HepG2 (cell line): ENCODE results near the gene DNAJC5. TPM values are rescaled to one million over a fixed set of nuclear protein-coding genes. Genes with fewer than 3 reads are reported as not detected.

Experiments used
- ARID2 ChIP-seq: sonication (generic); formaldehyde crosslinking; IDR thresholded peaks from 2 replicates; pipeline ENCODE4 v1.8.1; 2022; ENCODE audit warnings: mild to moderate bottlenecking, missing genetic modification reagents, borderline replicate concordance
- FOXO1 ChIP-seq: sonication (generic); formaldehyde crosslinking; IDR thresholded peaks from 2 replicates; pipeline ENCODE4 v1.4.0; 2020; ENCODE audit warnings: missing genetic modification reagents
- HHEX ChIP-seq: IDR thresholded peaks from 2 replicates; pipeline ENCODE4 v1.6.1; 2016; ENCODE audit warnings: control low read depth
- HOXD1 ChIP-seq: sonication (generic); formaldehyde crosslinking; IDR thresholded peaks from 2 replicates; pipeline ENCODE4 v1.5.0; 2020; ENCODE audit warnings: missing genetic modification reagents
- PTBP1 ChIP-seq: fragments of 200-400 bp; formaldehyde crosslinking; IDR thresholded peaks from 2 replicates; pipeline ENCODE4 v1.6.1; 2018; ENCODE audit warnings: low read length, low read depth; ENCODE audit not compliant: poor library complexity, severe bottlenecking
- RCOR2 ChIP-seq: IDR thresholded peaks from 2 replicates; pipeline ENCODE4 v1.6.1; 2016; ENCODE audit warnings: missing biosample characterization, missing genetic modification reagents
- SMAD1 ChIP-seq: sonication (generic); formaldehyde crosslinking; IDR thresholded peaks from 2 replicates; pipeline ENCODE4 v1.4.0; 2020; ENCODE audit warnings: missing genetic modification reagents, low read depth, mild to moderate bottlenecking, borderline replicate concordance
- SNAPC2 ChIP-seq: sonication (generic); formaldehyde crosslinking; IDR thresholded peaks from 2 replicates; pipeline ENCODE4 v1.8.1; 2022; ENCODE audit warnings: mild to moderate bottlenecking, missing genetic modification reagents
- TGIF2 ChIP-seq: IDR thresholded peaks from 2 replicates; pipeline ENCODE4 v1.6.1; 2016; ENCODE audit warnings: control low read depth, missing compliant biosample characterization
- ZNF180 ChIP-seq: sonication (generic); formaldehyde crosslinking; IDR thresholded peaks from 2 replicates; pipeline ENCODE4 v1.4.0; 2020; ENCODE audit warnings: low read depth, missing genetic modification reagents, borderline replicate concordance
- ZNF296 ChIP-seq: sonication (generic); formaldehyde crosslinking; conservative IDR thresholded peaks from 2 replicates; pipeline ENCODE4 v1.5.0; 2020; ENCODE audit warnings: mild to moderate bottlenecking, missing genetic modification reagents
- ZNF33A ChIP-seq: sonication (generic); formaldehyde crosslinking; IDR thresholded peaks from 2 replicates; pipeline ENCODE4 v1.5.1; 2020; ENCODE audit warnings: missing genetic modification reagents, mild to moderate bottlenecking, moderate library complexity, borderline replicate concordance
- ZNF460 ChIP-seq: sonication (generic); formaldehyde crosslinking; IDR thresholded peaks from 2 replicates; pipeline ENCODE4 v1.5.1; 2020; ENCODE audit warnings: missing genetic modification reagents, mild to moderate bottlenecking, borderline replicate concordance
- ZNF572 ChIP-seq: sonication (generic); formaldehyde crosslinking; IDR thresholded peaks from 2 replicates; pipeline ENCODE4 v1.5.1; 2020; ENCODE audit warnings: mild to moderate bottlenecking, missing genetic modification reagents
- ZNF850 ChIP-seq: sonication (generic); formaldehyde crosslinking; conservative IDR thresholded peaks from 2 replicates; pipeline ENCODE4 v1.9.0; 2021; ENCODE audit warnings: mild to moderate bottlenecking, missing genetic modification reagents
- polyA plus RNA-seq, 8 experiments: library from polyadenylated mRNA; depleted of rRNA in 3 of 8; stranded (reverse) in 7 of 8; unstranded in 1 of 8; fragments of >200 nt; fragmentation: Illumina TruSeq in 4 of 8; extraction: Trizol in 4 of 8; gene quantifications; 2 replicates each; pipeline versions ENCODE4 v1.2.1 to v1.2.3, GENCODE V29; 2011 to 2016; ENCODE audit warnings: low read depth in 4 of 8, missing spikeins in 1 of 8, mixed read lengths in 1 of 8; ENCODE audit not compliant: insufficient read depth in 1 of 8
- total RNA-seq, 5 experiments: library from RNA; depleted of rRNA; stranded (reverse); fragments of >200 nt; fragmentation: Illumina TruSeq; extraction: Trizol; gene quantifications; 2 replicates each; pipeline ENCODE4 v1.2.3, GENCODE V29; 2016; ENCODE audit warnings: low read depth in 1 of 5
- TF ChIP-seq, protein P1 (sequence below): sonication (generic); formaldehyde crosslinking; IDR thresholded peaks from 2 replicates; pipeline ENCODE4 v1.8.1; 2023; ENCODE audit warnings: mild to moderate bottlenecking, moderate library complexity, missing genetic modification reagents
- TF ChIP-seq, protein P2 (sequence below): sonication (generic); formaldehyde crosslinking; IDR thresholded peaks from 2 replicates; pipeline ENCODE4 v1.5.0; 2020; ENCODE audit warnings: missing genetic modification reagents, mild to moderate bottlenecking, borderline replicate concordance
- TF ChIP-seq, protein P3 (sequence below): conservative IDR thresholded peaks from 2 replicates; pipeline ENCODE4 v1.6.1; 2018; ENCODE audit warnings: missing genetic modification reagents
- TF ChIP-seq, protein P4 (sequence below): sonication (generic); formaldehyde crosslinking; IDR thresholded peaks from 2 replicates; pipeline ENCODE4 v1.8.1; 2022; ENCODE audit warnings: mild to moderate bottlenecking, missing genetic modification reagents
- TF ChIP-seq, protein P5 (sequence below): sonication (generic); formaldehyde crosslinking; IDR thresholded peaks from 2 replicates; pipeline ENCODE4 v1.4.0; 2020; ENCODE audit warnings: missing genetic modification reagents, mild to moderate bottlenecking, borderline replicate concordance

The DNAJC5 gene
- total and polyA plus RNA-seq, 2 of the 13 experiments (the other 11 are each of a cell fraction or from before 2014, with no cell fraction given), result 42.8 to 64.5 TPM

DNA sequence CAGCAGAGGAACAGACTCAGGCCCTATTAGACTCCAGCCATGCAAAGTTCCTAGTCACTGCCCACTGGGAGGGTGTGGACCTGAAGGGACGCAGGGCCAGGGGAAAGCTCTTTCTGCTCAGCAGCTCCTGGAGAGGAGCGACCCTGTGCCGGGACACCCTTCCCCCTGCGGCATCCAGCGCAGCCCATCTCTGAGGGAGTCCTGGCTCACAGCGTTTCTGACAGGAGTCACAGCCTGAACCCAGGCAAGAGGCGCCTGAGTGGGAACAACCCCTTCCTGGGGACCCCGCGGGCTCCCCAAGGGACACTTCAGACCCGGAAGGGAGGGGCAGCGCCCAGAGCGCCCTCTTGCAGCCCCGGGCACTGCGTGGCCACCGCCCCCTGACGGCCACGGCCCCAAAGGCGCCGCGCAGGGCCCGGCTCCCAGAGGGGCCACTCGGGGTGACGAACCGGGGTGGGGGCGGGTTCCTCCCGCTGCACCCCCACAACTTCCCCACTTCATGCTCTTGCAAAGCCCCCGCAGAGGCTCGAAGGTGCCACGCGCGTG is 60.4 kb downstream of the DNAJC5 start (continued):
- TF ChIP-seq, protein P1, sequence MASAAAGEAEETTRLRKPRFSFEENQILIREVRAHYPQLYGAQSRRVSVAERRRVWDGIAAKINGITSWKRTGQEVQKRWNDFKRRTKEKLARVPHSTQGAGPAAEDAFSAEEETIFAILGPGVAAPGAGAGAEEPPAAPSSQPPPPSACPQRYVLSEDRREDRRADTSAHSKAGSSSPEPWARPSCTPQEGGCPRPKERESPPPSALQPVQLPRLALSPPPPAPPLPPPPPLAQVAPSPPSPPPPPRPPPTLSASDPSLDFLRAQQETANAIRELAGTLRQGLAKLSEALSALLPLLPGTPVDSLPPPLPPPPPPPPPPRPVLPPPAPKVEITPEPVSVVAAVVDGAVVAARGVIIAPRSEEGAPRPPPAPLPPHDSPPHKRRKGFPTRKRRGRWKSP (CRISPR knock-in tag), result no peak
- TF ChIP-seq, protein P2, sequence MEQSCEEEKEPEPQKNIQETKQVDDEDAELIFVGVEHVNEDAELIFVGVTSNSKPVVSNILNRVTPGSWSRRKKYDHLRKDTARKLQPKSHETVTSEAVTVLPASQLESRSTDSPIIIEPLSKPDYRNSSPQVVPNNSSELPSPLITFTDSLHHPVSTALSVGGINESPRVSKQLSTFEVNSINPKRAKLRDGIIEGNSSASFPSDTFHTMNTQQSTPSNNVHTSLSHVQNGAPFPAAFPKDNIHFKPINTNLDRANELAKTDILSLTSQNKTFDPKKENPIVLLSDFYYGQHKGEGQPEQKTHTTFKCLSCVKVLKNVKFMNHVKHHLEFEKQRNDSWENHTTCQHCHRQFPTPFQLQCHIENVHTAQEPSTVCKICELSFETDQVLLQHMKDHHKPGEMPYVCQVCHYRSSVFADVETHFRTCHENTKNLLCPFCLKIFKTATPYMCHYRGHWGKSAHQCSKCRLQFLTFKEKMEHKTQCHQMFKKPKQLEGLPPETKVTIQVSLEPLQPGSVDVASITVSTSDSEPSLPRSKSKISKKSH (CRISPR knock-in tag), result no peak
- TF ChIP-seq ZNF296 (CRISPR knock-in tag) (peak; percentile 66; the same call in 1 of the 2 replicates), ZNF180 (CRISPR knock-in tag) (no peak), ZNF460 (CRISPR knock-in tag) (peak; percentile 7; the same call in 1 of the 2 replicates), SMAD1 (CRISPR knock-in tag) (no peak), HHEX (CRISPR knock-in tag) (0 out of 2 replicates have a peak, but pooled peaks have one; percentile 20), HOXD1 (CRISPR knock-in tag) (no peak), PTBP1 (peak; percentile 37), ZNF33A (CRISPR knock-in tag) (no peak; the same call in 1 of the 2 replicates), ZNF850 (CRISPR knock-in tag) (peak; percentile 97), TGIF2 (CRISPR knock-in tag) (no peak), ARID2 (0 out of 2 replicates have a peak, but pooled peaks have one; percentile 85), SNAPC2 (CRISPR knock-in tag) (0 out of 2 replicates have a peak, but pooled peaks have one; percentile 3), ZNF572 (CRISPR knock-in tag) (0 out of 2 replicates have a peak, but pooled peaks have one; percentile 2), RCOR2 (no peak), FOXO1 (CRISPR knock-in tag) (no peak)
- TF ChIP-seq, protein P3, sequence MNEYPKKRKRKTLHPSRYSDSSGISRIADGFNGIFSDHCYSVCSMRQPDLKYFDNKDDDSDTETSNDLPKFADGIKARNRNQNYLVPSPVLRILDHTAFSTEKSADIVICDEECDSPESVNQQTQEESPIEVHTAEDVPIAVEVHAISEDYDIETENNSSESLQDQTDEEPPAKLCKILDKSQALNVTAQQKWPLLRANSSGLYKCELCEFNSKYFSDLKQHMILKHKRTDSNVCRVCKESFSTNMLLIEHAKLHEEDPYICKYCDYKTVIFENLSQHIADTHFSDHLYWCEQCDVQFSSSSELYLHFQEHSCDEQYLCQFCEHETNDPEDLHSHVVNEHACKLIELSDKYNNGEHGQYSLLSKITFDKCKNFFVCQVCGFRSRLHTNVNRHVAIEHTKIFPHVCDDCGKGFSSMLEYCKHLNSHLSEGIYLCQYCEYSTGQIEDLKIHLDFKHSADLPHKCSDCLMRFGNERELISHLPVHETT (CRISPR knock-in tag), result no peak
- TF ChIP-seq, protein P4, sequence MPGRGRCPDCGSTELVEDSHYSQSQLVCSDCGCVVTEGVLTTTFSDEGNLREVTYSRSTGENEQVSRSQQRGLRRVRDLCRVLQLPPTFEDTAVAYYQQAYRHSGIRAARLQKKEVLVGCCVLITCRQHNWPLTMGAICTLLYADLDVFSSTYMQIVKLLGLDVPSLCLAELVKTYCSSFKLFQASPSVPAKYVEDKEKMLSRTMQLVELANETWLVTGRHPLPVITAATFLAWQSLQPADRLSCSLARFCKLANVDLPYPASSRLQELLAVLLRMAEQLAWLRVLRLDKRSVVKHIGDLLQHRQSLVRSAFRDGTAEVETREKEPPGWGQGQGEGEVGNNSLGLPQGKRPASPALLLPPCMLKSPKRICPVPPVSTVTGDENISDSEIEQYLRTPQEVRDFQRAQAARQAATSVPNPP (CRISPR knock-in tag), result peak; percentile 36
- TF ChIP-seq, protein P5, sequence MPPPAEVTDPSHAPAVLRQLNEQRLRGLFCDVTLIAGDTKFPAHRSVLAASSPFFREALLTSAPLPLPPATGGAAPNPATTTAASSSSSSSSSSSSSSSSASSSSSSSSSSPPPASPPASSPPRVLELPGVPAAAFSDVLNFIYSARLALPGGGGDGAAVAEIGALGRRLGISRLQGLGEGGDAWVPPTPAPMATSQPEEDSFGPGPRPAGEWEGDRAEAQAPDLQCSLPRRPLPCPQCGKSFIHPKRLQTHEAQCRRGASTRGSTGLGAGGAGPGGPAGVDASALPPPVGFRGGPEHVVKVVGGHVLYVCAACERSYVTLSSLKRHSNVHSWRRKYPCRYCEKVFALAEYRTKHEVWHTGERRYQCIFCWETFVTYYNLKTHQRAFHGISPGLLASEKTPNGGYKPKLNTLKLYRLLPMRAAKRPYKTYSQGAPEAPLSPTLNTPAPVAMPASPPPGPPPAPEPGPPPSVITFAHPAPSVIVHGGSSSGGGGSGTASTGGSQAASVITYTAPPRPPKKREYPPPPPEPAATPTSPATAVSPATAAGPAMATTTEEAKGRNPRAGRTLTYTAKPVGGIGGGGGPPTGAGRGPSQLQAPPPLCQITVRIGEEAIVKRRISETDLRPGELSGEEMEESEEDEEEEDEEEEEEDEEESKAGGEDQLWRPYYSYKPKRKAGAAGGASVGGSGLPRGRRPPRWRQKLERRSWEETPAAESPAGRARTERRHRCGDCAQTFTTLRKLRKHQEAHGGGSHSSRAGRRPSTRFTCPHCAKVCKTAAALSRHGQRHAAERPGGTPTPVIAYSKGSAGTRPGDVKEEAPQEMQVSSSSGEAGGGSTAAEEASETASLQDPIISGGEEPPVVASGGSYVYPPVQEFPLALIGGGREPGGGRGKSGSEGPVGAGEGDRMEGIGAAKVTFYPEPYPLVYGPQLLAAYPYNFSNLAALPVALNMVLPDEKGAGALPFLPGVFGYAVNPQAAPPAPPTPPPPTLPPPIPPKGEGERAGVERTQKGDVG (CRISPR knock-in tag), result peak; percentile 44; the same call in 1 of the 2 replicates
